CD14-positive monocyte (primary cell): ENCODE measurements around the gene MED15. TPM values are rescaled to one million over a fixed set of nuclear protein-coding genes. Genes with fewer than 3 reads are reported as not detected.

Experiments
- DNase-seq, 3 donors: peaks; one replicate each; pipeline ENCODE4 v3.0.0-alpha.2; 2011 to 2022
- H2AFZ ChIP-seq: 2 replicates; pipeline ENCODE4 v1.6.0; 2012; ENCODE audit warnings: mild to moderate bottlenecking, low read depth, low read length, inconsistent platforms; ENCODE audit not compliant: insufficient read depth, poor library complexity, severe bottlenecking
- H3K27ac ChIP-seq, 2 donors: 1 replicate in 1 of 2; 2 replicates in 1 of 2; pipeline ENCODE4 v1.5.1; 2012 to 2013; ENCODE audit warnings: low read length in 2 of 2, control low read depth in 1 of 2, inconsistent platforms in 1 of 2, low read depth in 1 of 2, mild to moderate bottlenecking in 1 of 2
- H3K27me3 ChIP-seq, 2 donors: one replicate each; pipeline versions ENCODE4 v1.6.0 to v1.6.1; 2011 to 2013; ENCODE audit warnings: low read length in 2 of 2; ENCODE audit not compliant: control insufficient read depth in 2 of 2, insufficient read depth in 2 of 2
- H3K36me3 ChIP-seq, 2 donors: replicated peaks in 1 of 2; 1 replicate in 1 of 2; 2 replicates in 1 of 2; pipeline versions ENCODE4 v1.5.1 to v1.6.1; 2012 to 2013; ENCODE audit warnings: low read length in 2 of 2, control low read depth in 1 of 2, inconsistent platforms in 1 of 2, mild to moderate bottlenecking in 1 of 2; ENCODE audit not compliant: insufficient read depth in 2 of 2, control insufficient read depth in 1 of 2
- H3K4me1 ChIP-seq, 2 donors: 1 replicate in 1 of 2; 2 replicates in 1 of 2; pipeline versions ENCODE4 v1.5.1 to v1.6.1; 2012 to 2013; ENCODE audit warnings: low read length in 2 of 2, control low read depth in 1 of 2, inconsistent platforms in 1 of 2, mild to moderate bottlenecking in 1 of 2, moderate library complexity in 1 of 2; ENCODE audit not compliant: insufficient read depth in 2 of 2, control insufficient read depth in 1 of 2
- H3K4me2 ChIP-seq: replicated peaks from 2 replicates; pipeline ENCODE3; 2012; ENCODE audit warnings: low read length, moderate library complexity, mild to moderate bottlenecking; ENCODE audit not compliant: poor library complexity, severe bottlenecking; ENCODE audit errors: extremely low read depth
- H3K4me3 ChIP-seq, 3 experiments: fragments of 200-600 bp in 1 of 3; sonication (generic) in 1 of 3; replicated peaks in 1 of 3; 1 replicate in 2 of 3; 2 replicates in 1 of 3; pipeline ENCODE4 v1.5.1; 2011 to 2013; ENCODE audit warnings: low read length in 3 of 3, mild to moderate bottlenecking in 3 of 3, control low read depth in 2 of 3, low read depth in 2 of 3, inconsistent platforms in 1 of 3, moderate library complexity in 1 of 3
- H3K79me2 ChIP-seq: 2 replicates; pipeline ENCODE4 v1.6.0; 2012; ENCODE audit warnings: mild to moderate bottlenecking, control low read depth, inconsistent platforms, low read length, moderate library complexity; ENCODE audit not compliant: insufficient read depth
- H3K9ac ChIP-seq: 2 replicates; pipeline ENCODE4 v1.6.0; 2017; ENCODE audit warnings: low read length, mild to moderate bottlenecking; ENCODE audit not compliant: insufficient read depth, poor library complexity, severe bottlenecking
- H3K9me3 ChIP-seq, 2 donors: replicated peaks in 1 of 2; 1 replicate in 1 of 2; 2 replicates in 1 of 2; pipeline versions ENCODE4 v1.5.1 to v1.6.1; 2012 to 2013; ENCODE audit warnings: low read length in 2 of 2, control low read depth in 1 of 2; ENCODE audit not compliant: control insufficient read depth in 1 of 2, insufficient read depth in 1 of 2
- H4K20me1 ChIP-seq: 2 replicates; pipeline ENCODE4 v1.6.0; 2012; ENCODE audit warnings: mild to moderate bottlenecking, low read length, control low read depth, moderate library complexity; ENCODE audit not compliant: insufficient read depth
- H3K27ac Mint-ChIP-seq, 7 donors: one replicate each; pipeline ENCODE4 v1.8.0; 2020; ENCODE audit warnings: mild to moderate bottlenecking in 7 of 7, mixed read lengths in 7 of 7, moderate library complexity in 6 of 7, inconsistent platforms in 2 of 7
- H3K27me3 Mint-ChIP-seq, 3 donors: one replicate each; pipeline ENCODE4 v1.8.0; 2021 to 2022; ENCODE audit warnings: low read depth in 3 of 3, mild to moderate bottlenecking in 3 of 3, mixed read lengths in 3 of 3, moderate library complexity in 3 of 3, inconsistent platforms in 1 of 3
- H3K36me3 Mint-ChIP-seq, 2 donors: one replicate each; pipeline ENCODE4 v1.8.0; 2020; ENCODE audit warnings: mixed read lengths in 2 of 2, inconsistent platforms in 1 of 2, mild to moderate bottlenecking in 1 of 2
- H3K4me1 Mint-ChIP-seq: one replicate; pipeline ENCODE4 v1.8.0; 2020; ENCODE audit warnings: mild to moderate bottlenecking, mixed read lengths
- H3K4me3 Mint-ChIP-seq, 2 donors: one replicate each; pipeline ENCODE4 v1.8.0; 2020; ENCODE audit warnings: mild to moderate bottlenecking in 2 of 2, mixed read lengths in 2 of 2, moderate library complexity in 1 of 2
- H3K9me3 Mint-ChIP-seq, 7 donors: one replicate each; pipeline ENCODE4 v1.8.0; 2020 to 2022; ENCODE audit warnings: mixed read lengths in 7 of 7, mild to moderate bottlenecking in 6 of 7, moderate library complexity in 6 of 7, inconsistent platforms in 2 of 7
- WGBS: methylation state at CpG from one replicate; pipeline ENCODE4 v1.1.5; 2013; ENCODE audit warnings: missing lambda C conversion rate; ENCODE audit not compliant: insufficient coverage; 5-methylcytosine and 5-hydroxymethylcytosine counted together
- intact Hi-C, 2 donors: fragments of 100-400 bp; cut with micrococcal nuclease; formaldehyde crosslinking; loops; one replicate each; pipeline versions ENCODE4 v1.15.0 to v1.15.1; 2023
- polyA plus RNA-seq, 3 donors: library from polyadenylated mRNA; depleted of rRNA in 1 of 3; unstranded in 2 of 3; stranded (reverse) in 1 of 3; fragments of 300-500 nt in 2 of 3; fragments of >200 nt in 1 of 3; fragmentation: Illumina TruSeq in 2 of 3; gene quantifications; 1 replicate in 2 of 3; 2 replicates in 1 of 3; pipeline ENCODE4 v1.2.3, GENCODE V29; 2012 to 2021
- TF ChIP-seq, protein P1 (sequence below): fragments of 200-600 bp; IDR thresholded peaks from one replicate; pipeline ENCODE4 v1.8.0; 2022; ENCODE audit warnings: antibody characterized with exemption, mild to moderate bottlenecking

MED15 gene
- polyA plus RNA-seq, 3 donors: 10.0 to 126 (median 17.8) TPM

DNA sequence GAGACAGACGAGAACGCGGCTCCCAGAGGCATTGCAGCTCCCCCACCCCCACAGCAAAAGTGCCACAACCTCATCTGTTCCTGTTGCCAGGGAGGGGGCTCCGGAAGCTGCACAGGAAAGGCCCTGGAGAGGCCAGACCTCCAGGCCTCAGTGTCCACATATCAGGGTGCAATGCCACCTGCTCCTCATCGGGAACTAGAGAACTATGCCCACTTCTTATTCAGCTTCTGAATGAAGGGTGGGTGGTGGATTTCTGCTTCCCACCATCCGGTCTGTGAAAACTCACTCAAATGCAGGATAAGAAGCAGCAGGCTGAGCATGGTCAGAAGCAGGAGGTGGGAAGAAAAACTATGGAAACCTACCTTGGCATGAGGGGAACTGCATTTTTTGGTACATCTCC is 105.9 kb downstream of the MED15 start:
- intact Hi-C loops: no loop called here
- H3K27me3 Mint-ChIP-seq: peaks cover 3 to 7% (median 7%) of the 10 kb centered on the region in 3 donors
- TF ChIP-seq, protein P1, sequence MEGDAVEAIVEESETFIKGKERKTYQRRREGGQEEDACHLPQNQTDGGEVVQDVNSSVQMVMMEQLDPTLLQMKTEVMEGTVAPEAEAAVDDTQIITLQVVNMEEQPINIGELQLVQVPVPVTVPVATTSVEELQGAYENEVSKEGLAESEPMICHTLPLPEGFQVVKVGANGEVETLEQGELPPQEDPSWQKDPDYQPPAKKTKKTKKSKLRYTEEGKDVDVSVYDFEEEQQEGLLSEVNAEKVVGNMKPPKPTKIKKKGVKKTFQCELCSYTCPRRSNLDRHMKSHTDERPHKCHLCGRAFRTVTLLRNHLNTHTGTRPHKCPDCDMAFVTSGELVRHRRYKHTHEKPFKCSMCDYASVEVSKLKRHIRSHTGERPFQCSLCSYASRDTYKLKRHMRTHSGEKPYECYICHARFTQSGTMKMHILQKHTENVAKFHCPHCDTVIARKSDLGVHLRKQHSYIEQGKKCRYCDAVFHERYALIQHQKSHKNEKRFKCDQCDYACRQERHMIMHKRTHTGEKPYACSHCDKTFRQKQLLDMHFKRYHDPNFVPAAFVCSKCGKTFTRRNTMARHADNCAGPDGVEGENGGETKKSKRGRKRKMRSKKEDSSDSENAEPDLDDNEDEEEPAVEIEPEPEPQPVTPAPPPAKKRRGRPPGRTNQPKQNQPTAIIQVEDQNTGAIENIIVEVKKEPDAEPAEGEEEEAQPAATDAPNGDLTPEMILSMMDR: no peak

DNA sequence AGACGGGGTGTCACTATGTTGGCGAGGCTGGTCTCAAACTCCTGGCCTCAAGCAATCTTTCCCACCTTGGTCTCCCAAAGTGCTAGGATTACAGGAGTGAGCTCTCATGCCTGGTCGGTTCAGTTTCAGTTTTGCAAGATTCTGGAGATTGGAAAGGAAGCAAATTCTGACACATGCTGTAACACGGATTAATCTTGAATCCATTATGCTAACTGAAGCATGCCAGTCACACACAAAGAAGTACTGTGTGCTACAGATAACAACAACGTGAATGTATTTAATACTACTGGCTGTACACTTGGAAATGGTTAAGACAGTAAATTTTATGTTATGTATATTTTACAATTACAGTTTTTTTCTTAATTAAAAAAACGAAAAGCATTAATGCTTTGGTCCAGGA is 107.6 kb downstream of the MED15 start:
- Mint-ChIP-seq H3K4me1 (no peaks in the 10 kb centered on the region), H3K27me3 (peaks cover 3 to 7% (median 3%) of the 10 kb centered on the region in 3 donors), H3K27ac (no peak overlapping the region), H3K9me3 (no peaks in the 10 kb centered on the region), H3K36me3 (no peaks in the 10 kb centered on the region), H3K4me3 (no peak overlapping the region)
- Histone ChIP-seq H3K4me2 (no peak overlapping the region), H3K4me1 (no peaks in the 10 kb centered on the region), H3K9ac (no peak overlapping the region), H3K4me3 (no peak overlapping the region), H2AFZ (no peak overlapping the region), H3K27ac (no peak overlapping the region), H3K36me3 (no peaks in the 10 kb centered on the region), H4K20me1 (no peaks in the 10 kb centered on the region), H3K27me3 (peaks cover 0 to 2% of the 10 kb centered on the region in 2 donors), H3K79me2 (no peaks in the 10 kb centered on the region), H3K9me3 (no peaks in the 10 kb centered on the region)
- intact Hi-C loops: no loop called here
- no peak for DNase-seq
- TF ChIP-seq, protein P1: no peak
- no CpG with 5 or more reads among the region's 6 CpGs for WGBS

More for the DNA sequence above, 105.9 kb downstream of the MED15 start:
- no peak overlapping the region for H3K9ac ChIP-seq
- H2AFZ ChIP-seq: no peak overlapping the region
- no peaks in the 10 kb centered on the region for H3K79me2 ChIP-seq
- no peaks in the 10 kb centered on the region for H3K36me3 ChIP-seq
- Mint-ChIP-seq H3K9me3 (no peaks in the 10 kb centered on the region), H3K4me1 (no peaks in the 10 kb centered on the region), H3K27ac (no peak overlapping the region), H3K36me3 (no peaks in the 10 kb centered on the region), H3K4me3 (no peak overlapping the region)
- H3K9me3 ChIP-seq: no peaks in the 10 kb centered on the region
- no peak overlapping the region for H3K4me2 ChIP-seq
- no peak overlapping the region for H3K27ac ChIP-seq
- H4K20me1 ChIP-seq: no peaks in the 10 kb centered on the region
- H3K27me3 ChIP-seq: peaks cover 0 to 2% of the 10 kb centered on the region in 2 donors
- no peak overlapping the region for H3K4me3 ChIP-seq
- no peak for DNase-seq
- no CpG with 5 or more reads among the region's 6 CpGs for WGBS
- no peaks in the 10 kb centered on the region for H3K4me1 ChIP-seq
